HepG2 (cell line): ENCODE results near the gene CNR1. TPM values are rescaled to one million over a fixed set of nuclear protein-coding genes. Genes with fewer than 3 reads are reported as not detected.
A peak's percentile ranks its signal among the peaks of the same experiment; 100 is the strongest.

ENCODE experiments used
- ATF6 ChIP-seq: sonication (generic); formaldehyde crosslinking; conservative IDR thresholded peaks from 2 replicates; pipeline ENCODE4 v1.4.0; 2020; ENCODE audit warnings: missing genetic modification reagents
- CTCF ChIP-seq: sonication (generic); formaldehyde crosslinking; IDR thresholded peaks from 2 replicates; pipeline ENCODE4 v1.5.0; 2020; ENCODE audit warnings: mild to moderate bottlenecking, missing genetic modification reagents, moderate library complexity
- EZH2 ChIP-seq: conservative IDR thresholded peaks from 2 replicates; pipeline ENCODE4 v1.6.1; 2012; ENCODE audit warnings: mild to moderate bottlenecking, low read depth, low read length, moderate library complexity
- JUN ChIP-seq: sonication (generic); formaldehyde crosslinking; IDR thresholded peaks from 2 replicates; pipeline ENCODE4 v1.4.0; 2020; ENCODE audit warnings: mild to moderate bottlenecking, missing genetic modification reagents
- MTA1 ChIP-seq: sonication (generic); formaldehyde crosslinking; IDR thresholded peaks from 2 replicates; pipeline ENCODE4 v1.4.0; 2020; ENCODE audit warnings: missing genetic modification reagents, mild to moderate bottlenecking, borderline replicate concordance
- NFKB2 ChIP-seq: sonication (generic); formaldehyde crosslinking; IDR thresholded peaks from 2 replicates; pipeline ENCODE4 v1.4.0; 2020; ENCODE audit warnings: missing genetic modification reagents, borderline replicate concordance
- RAD21 ChIP-seq: fragments of 450-650 bp; formaldehyde crosslinking; IDR thresholded peaks from 2 replicates; pipeline ENCODE4 v1.5.0; 2020; ENCODE audit warnings: mild to moderate bottlenecking
- STAG1 ChIP-seq: sonication (generic); formaldehyde crosslinking; IDR thresholded peaks from 2 replicates; pipeline ENCODE4 v1.4.0; 2020; ENCODE audit warnings: missing genetic modification reagents
- ZFP82 ChIP-seq: sonication (generic); formaldehyde crosslinking; IDR thresholded peaks from 2 replicates; pipeline ENCODE4 v1.5.1; 2020; ENCODE audit warnings: mild to moderate bottlenecking, missing genetic modification reagents, borderline replicate concordance
- ZNF407 ChIP-seq: sonication (generic); formaldehyde crosslinking; IDR thresholded peaks from one replicate; pipeline ENCODE4 v1.5.1; 2020; ENCODE audit warnings: mild to moderate bottlenecking, missing genetic modification reagents; ENCODE audit errors: not compliant biosample characterization
- ZNF501 ChIP-seq: sonication (generic); formaldehyde crosslinking; IDR thresholded peaks from 2 replicates; pipeline ENCODE4 v1.5.1; 2020; ENCODE audit warnings: mild to moderate bottlenecking, moderate library complexity, missing genetic modification reagents
- ZNF547 ChIP-seq: sonication (generic); formaldehyde crosslinking; IDR thresholded peaks from 2 replicates; pipeline ENCODE4 v1.5.1; 2020; ENCODE audit warnings: mild to moderate bottlenecking, missing genetic modification reagents
- ZSCAN25 ChIP-seq: sonication (generic); formaldehyde crosslinking; IDR thresholded peaks from 2 replicates; pipeline ENCODE4 v1.8.0; 2022; ENCODE audit warnings: mild to moderate bottlenecking, missing genetic modification reagents
- polyA plus RNA-seq, 8 experiments: library from polyadenylated mRNA; depleted of rRNA in 3 of 8; stranded (reverse) in 7 of 8; unstranded in 1 of 8; fragments of >200 nt; fragmentation: Illumina TruSeq in 4 of 8; extraction: Trizol in 4 of 8; gene quantifications; 2 replicates each; pipeline versions ENCODE4 v1.2.1 to v1.2.3, GENCODE V29; 2011 to 2016; ENCODE audit warnings: low read depth in 4 of 8, missing spikeins in 1 of 8, mixed read lengths in 1 of 8; ENCODE audit not compliant: insufficient read depth in 1 of 8
- total RNA-seq, 5 experiments: library from RNA; depleted of rRNA; stranded (reverse); fragments of >200 nt; fragmentation: Illumina TruSeq; extraction: Trizol; gene quantifications; 2 replicates each; pipeline ENCODE4 v1.2.3, GENCODE V29; 2016; ENCODE audit warnings: low read depth in 1 of 5

The CNR1 gene
- total and polyA plus RNA-seq, 2 of the 13 experiments (the other 11 are each of a cell fraction or from before 2014, with no cell fraction given), result not detected

GRCh38 chr6:88165844-88166492, at the start of gene CNR1 (continued):
- TF ChIP-seq NFKB2 (CRISPR knock-in tag) (0 out of 2 replicates have a peak, but pooled peaks have one; percentile 30), RAD21 (CRISPR knock-in tag) (0 out of 2 replicates have a peak, but pooled peaks have one; percentile 45), ZNF547 (CRISPR knock-in tag) (peak; percentile 40; the same call in 1 of the 2 replicates), EZH2 (peak; percentile 76), JUN (CRISPR knock-in tag) (no peak), MTA1 (CRISPR knock-in tag) (0 out of 2 replicates have a peak, but pooled peaks have one; percentile 35), CTCF (CRISPR knock-in tag) (peak; percentile 22; the same call in 1 of the 2 replicates), ZSCAN25 (0 out of 2 replicates have a peak, but pooled peaks have one; percentile 39), STAG1 (peak; percentile 32; the same call in 1 of the 2 replicates), ZNF501 (CRISPR knock-in tag) (no peak), ZNF407 (CRISPR knock-in tag) (no peak), ZFP82 (CRISPR knock-in tag) (no peak), ATF6 (CRISPR knock-in tag) (no peak)
